DMS 273 treated with DMSO at 0.1 percent for 48 hours (cell line): ENCODE measurements around the gene NUP98.
"Not testable (repeated sequence)": the region's sequence is repeated elsewhere in the genome, so short reads cannot be mapped to it uniquely, and the experiment has no call there.

Source experiments
- DNase-seq: peaks from one replicate; lab custom pipeline; 2025; lab: John Stamatoyannopoulos, UW

The NUP98 gene

DNA sequence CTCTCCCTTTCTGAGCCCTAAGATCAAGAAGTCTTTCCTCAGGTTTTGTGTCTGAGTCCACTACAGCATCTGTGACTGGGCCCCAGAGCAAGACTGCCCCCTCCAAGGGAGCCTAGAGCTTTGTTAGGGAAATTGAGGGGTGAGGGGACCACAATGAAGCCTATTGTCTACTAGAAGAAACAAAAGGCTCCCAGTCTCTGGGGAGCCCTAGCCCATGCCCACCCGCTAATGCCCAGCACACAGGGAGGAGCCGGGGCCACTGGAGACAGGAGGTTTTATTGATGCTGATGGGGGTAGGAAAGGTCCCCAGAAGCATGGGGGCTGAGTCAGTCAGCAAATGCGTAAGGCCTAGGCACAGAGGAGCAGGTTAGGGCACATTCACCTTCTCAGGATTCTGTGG lies 29.4 kb upstream of the NUP98 start:
- no peak for DNase-seq

DNA sequence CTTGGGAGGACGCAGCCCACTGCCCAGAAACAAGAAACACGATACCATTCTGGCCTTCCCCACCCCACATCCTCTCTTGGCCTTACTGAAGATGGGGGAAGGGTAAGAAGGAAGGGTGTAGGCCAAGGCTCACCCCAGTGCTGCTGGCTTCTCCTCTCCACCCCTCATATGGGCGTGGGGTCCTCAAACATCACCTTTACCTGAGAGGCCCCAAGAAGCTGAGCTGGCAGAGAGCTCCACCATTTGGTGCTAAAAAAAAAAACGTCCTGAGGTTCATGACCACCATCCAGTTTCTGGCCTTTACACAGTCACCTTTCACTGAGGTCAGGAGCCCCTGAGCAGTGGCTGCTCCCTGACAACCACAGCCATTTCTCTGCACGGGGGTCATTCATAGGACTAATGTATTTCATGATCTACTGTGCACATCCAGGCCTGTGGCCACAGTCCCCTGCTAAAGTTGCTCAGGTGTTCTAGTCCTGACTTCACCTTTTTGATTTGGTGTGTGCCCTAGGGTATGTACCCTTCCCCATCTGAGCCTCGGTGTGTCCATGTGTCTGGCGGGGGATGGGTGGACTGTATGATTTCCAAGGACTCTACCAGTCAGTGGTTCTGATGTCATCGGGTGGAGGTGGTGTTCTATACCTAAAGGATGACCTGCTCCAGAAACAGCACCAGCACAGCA lies 28.3 kb upstream of the NUP98 start:
- DNase-seq: no peak

DNA sequence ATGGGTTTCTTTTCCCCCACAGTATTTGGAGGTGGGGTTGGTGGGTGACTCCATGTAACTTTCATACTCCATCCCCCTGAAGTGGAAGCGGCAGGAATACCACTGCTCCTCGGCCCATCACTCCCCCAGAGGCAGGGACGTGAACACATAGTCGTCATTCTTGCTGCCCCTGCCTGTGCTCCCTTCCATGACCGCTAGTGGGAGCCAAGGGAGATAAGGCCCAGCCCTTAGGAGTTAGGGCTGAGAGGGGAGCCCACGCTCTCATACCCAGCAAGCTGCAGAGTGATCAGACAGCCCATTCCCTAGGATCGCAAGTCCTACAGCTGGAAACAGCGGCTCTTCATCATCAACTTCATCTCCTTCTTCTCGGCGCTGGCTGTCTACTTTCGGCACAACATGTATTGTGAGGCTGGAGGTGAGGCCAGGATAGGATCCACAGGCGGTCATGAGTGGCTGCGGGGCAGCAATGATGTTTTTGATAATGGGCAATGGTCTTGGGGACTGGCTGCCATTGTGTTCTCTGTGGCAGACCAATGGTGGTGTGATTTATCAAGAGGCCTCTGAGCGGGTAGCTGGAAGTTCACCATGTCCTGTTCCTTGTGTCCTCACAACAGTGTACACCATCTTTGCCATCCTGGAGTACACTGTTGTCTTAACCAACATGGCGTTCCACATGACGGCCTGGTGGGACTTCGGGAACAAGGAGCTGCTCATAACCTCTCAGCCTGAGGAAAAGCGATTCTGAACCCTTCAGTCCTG lies 27.5 kb upstream of the NUP98 start:
- DNase-seq: no peak

DNA sequence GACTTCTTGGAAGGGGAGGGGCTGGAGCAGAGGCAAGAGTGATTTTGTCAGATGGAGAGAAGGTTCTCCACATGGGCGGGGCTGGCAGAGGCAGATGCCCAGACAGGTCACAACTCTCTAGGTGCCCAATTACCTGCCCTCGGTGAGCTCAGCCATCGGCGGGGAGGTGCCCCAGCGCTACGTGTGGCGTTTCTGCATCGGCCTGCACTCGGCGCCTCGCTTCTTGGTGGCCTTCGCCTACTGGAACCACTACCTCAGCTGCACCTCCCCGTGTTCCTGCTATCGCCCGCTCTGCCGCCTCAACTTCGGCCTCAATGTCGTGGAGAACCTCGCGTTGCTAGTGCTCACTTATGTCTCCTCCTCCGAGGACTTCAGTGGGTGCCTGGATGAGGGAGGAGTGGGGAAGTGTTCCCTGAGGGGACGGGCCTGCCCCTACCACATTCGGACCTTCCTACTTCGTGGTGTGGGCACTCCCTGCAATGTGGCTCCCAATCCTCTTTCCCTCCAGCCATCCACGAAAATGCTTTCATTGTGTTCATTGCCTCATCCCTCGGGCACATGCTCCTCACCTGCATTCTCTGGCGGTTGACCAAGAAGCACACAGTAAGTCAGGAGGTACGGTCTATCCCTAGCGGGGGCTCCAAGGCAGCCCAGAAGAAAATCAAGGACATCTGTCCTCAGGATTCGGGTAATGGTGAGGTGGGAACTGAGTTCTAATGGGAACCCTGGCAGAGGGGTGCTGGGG lies 26.6 kb upstream of the NUP98 start:
- no peak for DNase-seq

DNA sequence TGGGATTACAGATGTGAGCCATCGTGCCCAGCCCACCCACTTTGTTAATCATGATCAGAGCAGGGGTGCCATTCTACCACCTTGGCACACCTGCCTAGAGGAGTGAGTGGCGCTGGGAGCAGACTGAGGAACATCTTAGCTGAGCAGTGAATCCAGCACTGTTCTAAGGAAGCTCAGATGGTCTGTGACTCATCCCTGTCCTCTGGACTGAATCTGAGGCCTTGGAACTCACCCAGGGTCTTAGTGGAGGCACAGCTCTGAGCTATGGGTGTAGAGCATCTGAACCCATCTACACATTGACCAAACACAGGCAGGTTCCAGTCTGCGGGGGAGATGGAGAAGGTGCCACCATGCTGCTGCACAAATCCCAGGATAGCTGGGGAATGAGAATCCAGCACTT lies 25.9 kb upstream of the NUP98 start:
- DNase-seq: no peak

DNA sequence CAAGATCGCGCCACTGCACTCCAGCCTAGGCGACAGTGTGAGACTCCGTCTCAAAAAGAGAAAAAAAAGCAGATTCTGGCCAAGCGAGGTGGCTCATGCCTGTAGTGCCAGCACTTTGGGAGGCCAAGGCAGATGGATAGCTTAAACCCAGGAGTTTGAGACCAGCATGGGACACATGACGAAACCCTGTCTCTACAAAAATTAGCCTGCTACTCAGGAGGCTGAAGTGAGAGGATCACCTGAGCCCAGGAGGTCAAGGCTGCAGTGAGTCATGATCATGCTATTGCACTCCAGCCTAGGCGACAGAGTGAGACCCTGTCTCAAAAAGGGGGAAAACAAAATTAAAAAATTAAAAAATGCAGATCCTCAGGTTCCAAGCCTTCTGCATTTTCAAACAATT lies 25.0 kb upstream of the NUP98 start:
- no peak for DNase-seq

DNA sequence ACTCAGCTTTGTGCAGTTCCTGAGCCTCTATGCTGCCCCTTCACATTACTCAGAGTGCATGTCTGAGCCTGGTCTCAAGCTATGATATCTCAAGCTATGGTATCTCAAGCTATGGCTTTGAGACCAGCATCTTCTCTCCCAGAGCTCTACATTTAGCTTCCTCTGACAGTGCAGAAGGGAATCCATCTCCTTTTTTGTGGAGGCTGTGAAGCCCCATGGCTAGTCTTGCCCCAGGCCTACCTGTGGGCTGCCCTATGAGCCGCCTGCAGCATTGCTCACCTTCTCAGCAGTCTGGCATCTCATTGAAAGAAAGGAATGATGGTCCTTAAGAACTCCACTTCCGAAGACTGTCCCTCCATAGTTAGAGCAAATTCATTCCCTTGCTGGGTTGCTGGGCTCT lies 23.6 kb upstream of the NUP98 start:
- DNase-seq: no peak

DNA sequence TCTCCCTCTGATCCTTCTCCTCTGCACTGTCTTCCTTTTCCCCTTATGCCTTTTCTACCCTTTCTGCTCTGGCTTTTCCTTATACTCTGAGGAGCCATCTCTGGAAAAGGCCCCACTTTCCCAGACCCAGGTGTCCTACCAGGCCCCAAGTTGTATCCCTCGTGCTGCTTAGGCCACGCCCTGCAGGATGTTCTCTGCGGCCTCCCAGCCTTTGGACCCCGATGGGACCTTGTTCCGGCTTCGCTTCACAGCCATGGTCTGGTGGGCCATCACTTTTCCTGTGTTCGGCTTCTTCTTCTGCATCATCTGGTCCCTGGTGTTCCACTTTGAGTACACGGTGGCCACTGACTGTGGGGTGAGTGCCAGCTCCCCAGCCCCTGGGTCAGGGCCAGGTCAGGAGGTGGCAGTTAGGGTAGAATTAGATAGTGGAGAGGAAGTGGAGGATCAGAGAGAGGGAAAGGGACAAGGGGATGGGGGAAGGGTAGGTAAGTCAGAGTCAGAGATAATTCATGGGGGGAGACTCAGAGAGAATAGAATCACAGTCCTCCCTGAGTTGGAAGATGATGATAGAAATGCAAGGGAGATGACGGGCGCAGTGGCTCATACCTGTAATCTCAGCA lies 19.9 kb upstream of the NUP98 start:
- no peak for DNase-seq

DNA sequence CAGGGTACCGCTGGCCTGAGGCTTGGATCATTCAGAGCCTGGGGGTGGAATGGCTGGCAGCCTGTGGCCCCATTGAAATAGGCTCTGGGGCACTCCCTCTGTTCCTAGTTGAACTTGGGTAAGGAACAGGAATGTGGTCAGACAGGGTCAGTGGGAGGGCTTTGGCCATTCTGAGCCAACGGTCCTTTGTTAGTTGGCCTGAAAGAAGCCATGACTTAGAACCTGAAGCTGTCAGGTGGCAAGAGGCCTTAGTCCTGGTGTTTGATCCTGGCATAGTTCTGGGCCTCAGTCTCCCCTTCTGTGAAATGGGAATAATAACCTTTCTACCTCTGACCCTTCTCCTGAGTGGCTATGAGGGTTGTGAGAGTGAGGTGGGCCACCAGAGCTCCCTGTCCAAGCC lies 19.3 kb upstream of the NUP98 start:
- no peak for DNase-seq

DNA sequence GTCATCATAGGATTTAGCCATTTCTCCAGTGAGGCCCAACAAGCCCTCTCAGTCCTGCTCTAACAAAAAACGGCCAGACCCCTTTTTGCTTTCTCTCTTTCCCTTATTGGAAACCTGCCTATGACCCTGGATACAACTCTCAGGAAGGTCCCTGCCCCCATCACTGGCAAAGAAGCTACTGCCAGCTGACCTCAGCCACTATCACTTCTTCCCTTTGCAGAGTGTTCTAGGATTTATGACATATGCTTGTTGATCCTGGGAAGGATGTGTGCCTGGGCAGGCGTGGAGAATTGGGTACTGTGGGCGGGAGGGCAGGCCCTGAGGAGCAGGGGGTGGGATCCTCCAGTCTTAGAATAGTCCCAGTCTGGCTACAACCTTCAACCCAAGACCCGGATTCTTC lies 18.5 kb upstream of the NUP98 start:
- no peak for DNase-seq

DNA sequence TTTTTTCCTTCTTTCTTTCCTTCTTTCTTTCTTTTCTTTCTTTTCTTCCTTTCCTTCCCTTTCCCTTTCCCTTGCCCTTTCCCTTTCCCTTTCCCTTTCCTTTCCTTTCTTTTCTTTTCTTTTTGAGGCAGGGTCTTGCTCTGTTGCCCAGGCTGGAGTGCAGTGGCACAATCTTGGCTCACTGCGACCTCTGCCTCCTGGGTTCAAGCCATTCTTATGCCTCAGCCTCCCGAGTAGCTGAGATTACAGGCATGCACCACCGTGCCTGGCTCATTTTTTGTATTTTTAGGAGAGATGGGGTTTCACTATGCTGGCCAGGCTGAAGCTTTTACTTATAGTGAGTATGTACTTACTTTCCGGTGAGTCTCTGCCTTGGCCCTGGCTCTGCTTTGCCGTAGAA lies 17.5 kb upstream of the NUP98 start:
- DNase-seq: not testable (repeated sequence)

DNA sequence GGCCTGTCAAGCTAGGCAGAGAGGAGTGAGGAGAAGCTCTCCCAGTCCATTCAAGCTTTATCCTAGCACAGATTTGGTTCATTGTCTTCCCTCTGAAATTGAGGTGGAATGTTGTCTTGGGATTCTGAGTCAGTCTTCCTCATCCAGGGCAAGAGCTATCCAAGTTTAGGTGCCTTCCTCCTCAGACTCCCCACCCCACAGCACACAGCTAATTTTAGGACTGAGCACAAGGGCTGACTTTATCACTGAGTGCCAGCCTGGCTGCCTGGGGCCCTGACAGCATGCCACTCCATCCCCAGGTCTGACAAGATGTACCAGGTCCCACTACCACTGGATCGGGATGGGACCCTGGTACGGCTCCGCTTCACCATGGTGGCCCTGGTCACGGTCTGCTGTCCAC lies 13.6 kb upstream of the NUP98 start:
- no peak for DNase-seq

DNA sequence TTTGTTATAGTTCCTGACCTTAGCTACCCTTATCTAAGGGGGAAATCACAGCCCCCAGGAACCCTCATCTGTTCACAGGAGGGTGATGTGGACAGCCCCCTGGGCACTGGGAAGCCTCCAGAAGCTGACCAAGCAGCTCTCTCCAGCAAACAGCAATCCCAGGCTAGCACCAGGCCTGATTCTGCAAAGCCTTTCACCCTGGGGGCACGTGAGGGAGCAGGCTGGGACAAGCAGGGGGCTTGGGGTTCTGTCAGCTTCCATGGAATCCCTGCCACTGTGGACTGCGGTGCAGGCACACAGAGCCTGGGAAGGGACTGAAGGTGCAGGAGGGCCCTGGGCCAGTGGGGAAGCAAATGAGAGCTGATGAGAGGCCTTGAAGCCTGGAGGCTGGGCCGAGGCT lies 13.1 kb upstream of the NUP98 start:
- no peak for DNase-seq

DNA sequence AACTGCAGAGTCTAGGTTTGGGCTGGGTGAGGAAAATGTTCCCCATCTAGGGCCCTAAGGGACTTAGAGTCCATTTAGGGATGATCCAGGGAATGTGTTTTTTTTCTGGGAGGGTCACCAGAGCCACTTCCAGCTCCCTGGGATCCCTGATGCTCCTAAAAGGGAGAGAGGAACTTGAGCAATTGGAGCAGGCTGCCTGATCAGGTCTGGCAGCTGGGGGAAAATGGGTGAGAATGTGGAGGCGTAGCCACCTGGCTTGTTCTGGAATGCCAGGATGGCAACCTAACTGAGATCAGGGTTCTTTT lies 12.2 kb upstream of the NUP98 start:
- DNase-seq: no peak

DNA sequence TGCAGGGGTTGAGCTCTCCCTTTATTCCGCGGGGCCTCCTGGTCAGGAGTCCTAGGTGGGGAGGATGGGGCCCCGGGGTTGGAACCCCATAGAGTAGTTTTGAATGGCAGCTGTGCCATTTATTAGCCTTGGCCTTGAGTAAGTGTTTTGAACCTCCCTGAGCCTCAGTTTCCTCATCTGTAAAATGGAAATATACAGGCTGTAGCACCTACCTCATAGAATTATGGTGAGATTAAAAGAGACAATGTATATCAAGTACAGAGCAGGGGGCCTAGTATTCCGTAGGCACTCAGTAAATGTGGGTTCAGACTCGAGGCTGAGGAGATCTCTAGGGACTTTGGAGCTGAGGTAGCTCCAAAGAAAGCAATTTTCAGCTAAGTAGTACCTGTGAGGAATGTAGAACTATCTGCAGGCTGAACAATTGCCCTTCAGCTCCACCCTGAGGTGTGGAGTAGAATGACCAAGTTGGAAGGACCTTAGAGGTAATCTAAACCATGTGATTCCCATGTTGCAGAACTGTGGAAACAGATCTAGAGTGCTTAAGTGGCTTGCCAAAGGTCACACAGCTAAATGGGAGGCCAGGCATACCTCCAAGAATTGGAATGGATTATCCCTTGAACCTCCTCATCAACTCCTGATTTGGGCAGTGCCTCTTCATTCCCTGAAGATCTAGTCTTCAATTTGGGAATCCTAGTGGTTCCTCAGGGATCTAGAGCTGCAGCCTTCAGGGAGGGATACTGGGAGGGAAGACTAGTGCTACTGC lies 11.7 kb upstream of the NUP98 start:
- DNase-seq: no peak

DNA sequence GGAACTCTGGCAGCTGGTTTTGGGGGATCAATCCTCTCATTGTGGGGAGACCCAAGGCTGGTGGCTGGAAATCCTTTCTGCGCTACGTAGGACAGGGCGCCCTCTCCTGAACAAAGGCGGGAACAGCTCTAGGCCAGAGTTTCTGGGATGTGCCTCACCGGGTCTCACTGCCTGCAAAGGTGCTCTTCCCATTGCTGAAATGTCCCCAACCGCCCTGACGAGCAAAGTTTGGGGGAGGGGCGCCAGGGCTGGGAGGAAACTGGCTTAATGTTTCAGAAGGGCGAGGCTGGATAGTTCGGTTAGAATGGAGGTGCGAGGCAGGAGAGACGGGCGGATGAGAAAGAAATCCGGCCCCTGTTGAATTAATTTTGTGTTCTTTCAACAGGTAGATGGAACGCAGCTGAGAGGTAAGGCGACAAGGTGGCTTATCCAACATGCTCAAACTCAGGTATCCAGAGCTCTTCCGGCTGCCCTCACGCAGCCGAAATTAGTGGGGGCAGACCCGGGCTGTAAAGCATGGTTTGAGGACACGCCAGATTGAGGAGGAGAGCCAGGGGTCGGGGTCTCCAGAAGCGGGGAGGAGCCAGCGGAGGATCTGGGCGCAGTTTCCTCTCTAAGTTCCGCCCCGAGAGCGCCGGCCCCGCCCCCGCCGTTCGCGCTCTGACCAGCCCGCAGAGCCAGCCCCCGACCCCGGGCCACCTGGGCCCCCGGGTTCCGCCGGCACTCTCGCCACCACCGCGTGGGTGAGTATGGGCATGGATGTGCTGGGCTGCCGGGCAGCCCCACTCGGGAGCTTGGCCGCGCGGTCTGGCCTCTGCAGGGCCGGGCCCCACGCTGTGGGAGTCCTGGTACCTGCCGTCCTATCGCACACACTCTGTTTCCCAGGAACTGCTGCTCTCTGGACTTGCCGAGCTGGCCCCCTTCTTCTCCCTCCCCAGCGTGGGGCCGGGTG lies 10.8 kb upstream of the NUP98 start, which contains the start of gene PGAP2:
Gene PGAP2, plus strand, starts transcription at position 652 of the 952 bp plus-strand sequence. CDS start 2,700 bp downstream, outside the sequence.
- DNase-seq: peak; percentile 9

DNA sequence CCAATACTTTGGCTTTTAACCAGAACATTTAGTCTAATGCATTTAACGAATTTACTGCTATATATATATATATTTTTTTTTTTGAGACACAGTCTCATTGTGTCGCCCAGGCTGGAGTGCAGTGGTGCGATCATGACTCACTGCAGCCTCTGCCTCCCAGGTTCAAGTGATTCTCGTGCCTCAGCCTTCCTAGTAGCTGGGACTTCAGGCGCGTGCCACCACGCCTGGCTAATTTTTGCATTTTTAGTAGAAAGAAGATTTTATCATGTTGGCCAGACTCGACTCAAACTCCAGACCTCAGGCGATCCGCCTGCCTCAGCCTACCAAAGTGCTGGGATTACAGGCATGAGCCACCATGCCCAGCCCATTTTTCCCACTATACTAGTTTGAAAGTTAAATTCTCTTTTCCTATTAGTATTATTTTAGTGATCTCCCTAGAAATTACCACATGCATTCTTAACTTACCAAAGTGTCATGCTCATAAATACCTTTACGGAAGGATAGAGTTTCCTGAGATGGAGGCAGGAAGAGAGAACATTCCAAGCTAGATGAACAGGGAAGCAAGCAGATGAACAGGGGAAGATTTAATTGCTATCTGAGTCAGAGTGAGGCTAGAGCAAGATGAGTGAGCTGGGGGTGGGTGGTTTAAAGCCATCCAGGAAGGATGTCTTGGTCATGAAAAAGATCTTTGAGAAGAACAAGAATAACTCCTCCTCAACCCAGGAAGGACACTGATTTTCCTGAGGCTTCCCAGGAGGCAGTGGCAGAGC lies 6.6 kb upstream of the NUP98 start:
- DNase-seq: no peak

DNA sequence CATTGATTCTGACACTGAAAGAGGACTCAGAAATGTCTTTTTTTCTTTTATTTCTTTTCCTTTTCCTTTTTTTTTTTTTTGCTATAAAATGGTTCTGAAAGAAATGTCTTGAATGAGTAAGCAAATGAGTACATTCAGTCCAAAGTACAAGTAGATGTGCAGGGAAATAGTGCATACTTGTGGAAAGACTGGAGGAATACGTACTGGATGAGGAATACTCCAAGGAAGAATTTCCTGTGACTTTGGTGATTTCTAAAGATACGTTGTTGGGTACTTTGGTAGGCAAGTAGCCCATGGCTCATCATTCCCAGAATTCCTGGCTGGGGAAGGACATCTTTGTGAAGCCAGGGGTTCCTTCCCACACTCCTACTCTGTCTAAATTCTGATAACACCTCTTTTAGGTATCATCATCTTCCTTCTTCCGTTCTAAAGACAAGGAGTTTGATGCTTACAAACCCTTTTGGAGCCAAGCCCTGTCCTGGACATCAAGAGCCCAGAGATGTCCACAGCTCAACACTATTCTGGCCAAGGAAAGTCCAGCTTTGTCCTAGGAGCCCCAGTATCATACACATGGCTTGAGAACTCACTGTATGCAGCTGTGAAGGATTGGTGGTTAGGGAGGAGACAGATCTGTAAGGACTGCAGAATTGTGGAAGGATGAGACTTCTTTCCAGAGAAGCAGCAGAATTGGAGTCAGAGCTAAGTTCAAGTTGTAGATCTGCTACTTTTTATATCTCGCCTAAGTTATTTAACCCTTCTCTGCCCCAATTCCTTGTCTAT lies 4.8 kb upstream of the NUP98 start:
- DNase-seq: no peak

DNA sequence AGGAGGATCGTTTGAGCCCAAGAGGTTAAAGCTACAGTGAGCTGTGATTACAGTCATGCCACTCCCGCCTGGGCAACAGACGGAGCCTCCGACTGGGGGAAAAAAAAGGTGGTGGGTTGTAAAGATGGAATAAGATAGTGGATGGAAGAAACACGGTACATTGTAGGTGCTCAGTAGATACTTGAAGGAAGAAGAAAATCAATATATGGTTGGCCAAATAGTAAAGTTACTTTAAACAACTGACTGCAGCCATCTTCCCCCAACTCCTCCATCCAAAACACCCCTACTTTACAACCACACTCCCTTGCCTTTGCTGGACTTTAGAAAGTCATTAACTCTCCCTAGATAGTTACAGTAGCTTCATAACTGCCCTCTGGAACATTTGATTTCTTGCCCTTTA lies 2.5 kb upstream of the NUP98 start:
- DNase-seq: no peak
